GM10847 (cell line): ENCODE measurements around the gene POU2AF1.

Experiments used
- POLR2A ChIP-seq: IDR thresholded peaks from 2 replicates; pipeline ENCODE4 v1.6.1; 2011; ENCODE audit not compliant: insufficient read length; ENCODE audit errors: extremely low read depth

Gene POU2AF1

DNA sequence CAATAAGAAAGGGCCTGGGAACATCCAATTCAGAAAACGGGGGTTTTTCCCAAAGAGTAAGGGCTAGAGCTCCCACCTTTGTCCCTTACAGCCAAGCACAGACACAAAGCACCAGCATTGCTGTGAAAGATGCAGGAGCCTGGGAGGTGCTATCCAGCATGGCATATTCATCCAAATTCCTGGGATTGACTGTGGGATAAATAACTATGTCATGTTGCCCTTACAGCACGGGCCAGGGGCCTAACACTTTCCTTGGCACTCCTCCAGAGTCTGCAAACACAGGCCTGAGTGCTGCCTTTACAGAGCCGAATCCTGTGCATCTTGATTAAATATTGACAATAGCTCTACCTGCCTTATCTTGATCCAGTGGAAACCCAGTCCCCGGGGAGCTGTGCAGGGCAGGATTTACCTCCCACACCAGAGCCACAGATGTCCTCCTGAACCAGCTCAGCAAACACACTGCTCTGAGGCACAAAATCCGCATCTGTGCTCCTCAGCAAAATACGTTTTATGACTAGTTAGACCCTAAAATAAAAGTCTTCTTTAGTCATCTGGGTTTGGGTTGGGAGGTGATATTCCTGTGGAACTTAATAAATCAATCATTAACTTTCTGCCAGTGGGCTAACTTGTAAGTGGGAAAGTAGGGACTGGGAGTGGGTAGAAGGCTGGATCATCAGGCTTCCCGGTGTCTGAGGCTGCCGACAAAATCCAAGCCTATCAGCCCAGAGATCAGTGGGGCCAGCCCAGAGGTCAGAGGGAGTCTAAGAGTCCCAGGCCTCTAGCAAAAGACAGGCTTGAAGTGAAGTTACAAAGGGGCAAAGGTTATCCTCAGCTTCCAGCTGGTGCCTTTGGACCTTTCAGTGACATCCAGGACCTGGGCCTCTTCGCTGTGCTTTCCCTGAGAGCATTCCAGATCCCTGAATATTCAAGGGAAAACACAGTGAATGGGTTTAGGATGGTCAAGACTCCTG is 44.3 kb downstream of the POU2AF1 start:
- no peak for TF ChIP-seq POLR2A

DNA sequence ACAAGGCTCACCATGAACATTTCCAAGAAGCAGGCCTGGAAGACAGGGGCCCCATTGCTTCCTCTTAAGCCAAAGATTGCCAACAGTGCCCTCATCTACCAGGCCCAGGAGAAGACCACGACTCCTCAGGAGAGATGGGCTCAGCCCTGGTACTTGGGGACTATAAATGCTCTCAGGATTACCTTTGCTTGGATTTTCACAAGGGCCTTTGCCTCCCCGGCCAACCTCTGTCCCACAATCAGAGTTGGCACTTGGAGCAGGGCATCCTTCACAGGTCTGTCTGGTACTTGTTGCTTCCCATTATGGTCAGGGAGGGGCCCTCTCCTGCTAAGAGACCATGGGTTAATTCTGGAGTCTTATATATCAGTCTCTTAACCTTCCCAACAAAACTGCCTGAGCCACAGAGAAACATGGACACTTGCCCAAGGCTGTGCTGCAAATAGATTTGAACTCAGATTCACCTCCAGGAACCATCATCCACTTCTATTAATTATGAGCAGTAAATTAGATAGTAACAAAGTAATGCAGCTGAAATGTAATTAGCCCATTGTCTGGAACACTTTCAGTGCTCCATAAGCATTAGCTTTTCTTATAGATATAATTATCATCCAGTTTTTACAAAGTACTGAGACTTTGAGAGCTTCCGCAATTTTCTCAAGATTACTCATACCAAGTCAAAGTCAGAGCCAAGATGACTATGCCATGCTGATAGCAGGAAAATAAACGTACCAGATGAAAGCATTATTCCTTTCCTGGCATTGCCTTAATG is 47.2 kb downstream of the POU2AF1 start:
- no peak for TF ChIP-seq POLR2A

DNA sequence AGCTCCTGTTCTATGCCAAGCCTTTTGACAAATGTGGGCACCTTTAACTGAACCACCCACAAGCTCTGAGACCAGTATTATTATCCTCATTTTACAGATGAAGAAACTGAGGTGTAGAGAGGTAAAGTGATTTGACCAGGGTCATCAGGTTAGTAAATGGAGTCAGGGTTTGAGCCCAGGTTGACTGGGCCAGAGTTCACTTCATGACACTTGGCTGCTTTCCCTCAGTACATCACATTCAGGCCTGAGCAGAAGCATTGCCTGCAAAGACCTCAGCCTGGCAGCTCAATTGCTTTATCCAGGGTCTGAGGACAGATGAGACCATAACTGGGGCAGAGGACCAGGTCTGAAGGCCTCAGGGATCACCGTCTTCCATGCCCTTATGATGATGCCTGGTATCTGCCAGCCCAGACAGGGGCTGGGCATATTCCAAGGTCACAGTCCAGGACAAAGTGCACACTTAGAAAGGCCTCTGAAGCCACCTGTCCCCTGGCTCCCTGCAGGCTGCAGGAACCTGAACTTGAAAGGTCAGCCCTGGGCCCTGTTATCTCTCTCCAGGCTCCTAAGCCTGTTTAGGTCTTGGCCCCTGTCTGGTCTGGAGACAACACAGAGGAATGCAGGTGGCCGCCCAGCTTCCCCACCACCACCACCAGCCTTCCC is 48.7 kb downstream of the POU2AF1 start:
- no peak for TF ChIP-seq POLR2A

DNA sequence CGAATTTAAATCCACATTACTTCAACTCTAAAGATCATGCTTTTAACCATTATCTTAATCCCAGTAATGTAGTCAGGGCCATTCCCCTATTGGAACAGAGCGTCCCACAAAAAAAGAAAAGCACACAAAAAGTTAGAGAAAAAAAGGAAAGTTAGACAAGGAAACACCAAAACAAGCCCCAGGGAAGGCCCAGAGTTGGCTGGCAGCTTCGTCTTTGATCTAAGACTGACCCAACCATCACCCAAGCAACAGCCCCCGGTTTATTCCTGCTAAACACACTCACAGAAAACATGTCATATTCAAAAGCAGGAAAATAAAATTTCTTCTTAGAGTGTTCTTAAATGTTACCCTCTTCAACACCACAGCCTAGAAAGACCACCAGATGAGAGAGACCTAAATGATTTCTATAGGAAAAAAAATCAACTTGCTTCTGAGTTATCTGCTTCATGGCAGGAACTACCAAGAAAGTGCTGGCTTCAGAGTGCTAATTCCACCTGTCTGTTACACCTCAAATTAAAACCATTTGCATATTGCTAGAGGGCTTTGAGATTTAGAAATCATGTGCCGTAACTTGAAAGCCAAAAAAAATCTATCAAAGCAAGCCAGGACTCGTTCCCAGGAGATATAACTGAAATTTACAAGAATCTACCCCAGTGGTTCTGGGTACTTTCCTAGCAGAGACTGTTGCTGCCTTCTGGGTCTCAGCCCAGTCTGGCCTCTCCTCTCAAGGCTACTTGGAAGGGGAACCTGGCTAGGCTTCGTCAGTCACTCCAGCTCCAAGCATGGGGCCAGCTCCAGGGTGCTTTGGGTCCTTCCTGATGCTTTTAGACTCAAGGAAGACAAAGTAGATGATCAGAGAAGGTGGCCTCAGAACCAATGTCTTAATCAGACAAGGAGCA is 49.5 kb downstream of the POU2AF1 start:
- TF ChIP-seq POLR2A, result no peak

DNA sequence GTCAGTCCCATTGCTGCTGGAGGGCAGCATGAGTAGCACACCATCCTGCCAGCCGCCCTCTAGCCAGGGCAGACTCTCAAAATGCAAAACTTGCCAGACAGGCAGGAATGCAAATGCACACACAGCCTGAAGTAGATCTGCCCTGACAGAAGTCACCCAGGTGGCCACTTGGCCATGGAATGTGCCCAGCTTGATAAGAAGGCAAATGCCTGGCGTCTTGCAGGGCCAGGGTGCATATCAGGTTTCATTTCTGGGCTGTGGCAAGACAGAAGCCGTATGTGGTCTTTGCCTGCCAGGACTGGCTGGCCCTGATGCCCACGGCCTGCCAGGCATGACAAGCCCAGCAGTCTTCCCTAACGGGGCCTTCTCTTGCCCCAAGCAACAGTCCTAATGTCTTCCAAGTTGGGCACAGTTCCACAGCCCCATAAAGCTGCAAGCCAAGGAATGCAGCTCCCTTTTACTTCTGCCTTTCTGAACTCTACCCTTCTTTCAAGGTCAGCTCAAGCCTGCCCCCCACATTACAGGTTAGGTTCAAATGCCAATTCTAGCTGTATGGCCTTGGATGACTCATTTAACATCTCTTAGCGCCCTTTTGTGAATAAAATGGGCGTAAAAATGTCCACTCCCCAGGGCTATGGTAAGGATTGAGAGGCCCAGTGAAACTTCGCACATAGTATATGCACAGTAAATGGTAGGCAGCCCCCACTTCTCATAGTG is 51.0 kb downstream of the POU2AF1 start:
- no peak for TF ChIP-seq POLR2A

DNA sequence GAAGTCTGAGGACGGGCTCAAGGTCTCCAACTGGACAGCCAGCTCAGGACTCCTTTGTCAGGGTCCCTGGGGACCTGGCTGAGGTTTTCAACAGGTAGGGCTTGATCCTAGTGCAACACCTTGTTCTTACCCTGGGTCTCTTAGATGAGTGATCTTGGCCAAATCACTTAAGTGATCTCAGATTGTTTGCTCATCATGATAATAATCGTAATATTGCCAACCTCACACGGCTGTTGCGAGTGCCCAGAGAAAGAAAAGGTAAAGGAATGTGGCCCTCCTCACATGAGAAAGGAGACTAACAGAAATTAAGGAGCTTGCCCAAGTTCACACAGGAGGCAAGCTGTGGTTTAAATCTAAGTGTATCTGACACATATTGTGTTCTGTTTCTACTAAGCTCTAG is 52.3 kb downstream of the POU2AF1 start:
- TF ChIP-seq POLR2A, result no peak

DNA sequence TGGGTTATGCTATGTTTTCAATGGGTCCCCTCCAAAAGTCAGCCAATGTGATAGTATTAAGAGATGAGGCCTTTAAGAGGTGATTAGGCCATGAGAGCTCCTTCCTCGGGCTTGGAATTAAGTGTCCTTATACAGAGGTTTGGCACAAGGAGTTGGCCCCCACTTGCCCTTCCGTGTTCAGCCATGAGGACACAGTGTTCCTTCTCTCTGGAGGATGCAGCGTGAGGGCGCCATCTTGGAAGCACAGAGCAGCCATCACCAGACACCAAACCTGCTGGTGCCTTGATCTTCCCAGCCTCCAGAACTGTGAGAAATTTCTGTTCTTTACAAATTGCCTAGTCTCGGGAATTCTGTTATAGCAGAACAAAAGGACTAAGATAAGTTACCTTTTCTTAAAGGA is 53.8 kb downstream of the POU2AF1 start:
- no peak for TF ChIP-seq POLR2A

DNA sequence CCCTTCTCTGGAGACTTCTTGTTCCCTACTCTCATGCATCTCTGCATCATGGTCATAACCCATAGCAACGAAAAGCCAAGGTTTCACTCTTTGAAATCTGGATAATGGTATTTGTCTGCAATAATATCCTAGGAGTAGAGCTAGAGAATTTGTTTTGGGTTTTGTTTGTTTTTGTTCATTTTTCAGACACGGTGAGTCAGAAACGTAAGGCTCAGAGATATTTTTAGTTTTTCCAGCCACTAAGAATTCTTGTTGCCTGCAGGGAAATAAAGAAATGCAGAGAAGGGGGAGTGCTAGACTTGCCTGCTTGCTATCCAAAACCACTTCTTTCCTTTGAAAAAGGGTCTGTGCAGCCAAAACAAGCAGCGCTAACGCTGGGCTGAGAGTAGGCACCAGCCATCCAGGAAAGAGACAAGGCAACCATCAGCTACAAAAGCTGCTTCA is 54.8 kb downstream of the POU2AF1 start:
- TF ChIP-seq POLR2A, result no peak

DNA sequence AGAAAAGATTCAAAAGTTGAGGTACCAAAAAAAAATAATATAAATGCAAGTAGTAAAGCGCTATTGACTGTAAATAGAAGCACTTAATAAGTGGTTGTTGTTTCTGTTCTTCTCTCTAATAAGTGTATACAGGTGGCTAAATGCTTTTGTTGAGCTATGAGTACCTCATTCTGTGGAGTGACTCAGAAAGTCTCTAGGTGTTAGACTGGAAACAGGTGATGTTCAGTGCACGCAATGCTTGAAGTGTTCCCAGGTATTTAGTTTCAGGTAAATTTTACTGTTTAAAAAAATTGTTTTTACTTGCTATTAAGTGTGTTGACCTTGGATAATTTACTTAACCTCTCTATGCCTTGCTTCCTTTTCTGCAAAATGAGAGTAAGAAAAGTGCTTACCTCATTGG is 56.5 kb downstream of the POU2AF1 start:
- TF ChIP-seq POLR2A, result no peak

DNA sequence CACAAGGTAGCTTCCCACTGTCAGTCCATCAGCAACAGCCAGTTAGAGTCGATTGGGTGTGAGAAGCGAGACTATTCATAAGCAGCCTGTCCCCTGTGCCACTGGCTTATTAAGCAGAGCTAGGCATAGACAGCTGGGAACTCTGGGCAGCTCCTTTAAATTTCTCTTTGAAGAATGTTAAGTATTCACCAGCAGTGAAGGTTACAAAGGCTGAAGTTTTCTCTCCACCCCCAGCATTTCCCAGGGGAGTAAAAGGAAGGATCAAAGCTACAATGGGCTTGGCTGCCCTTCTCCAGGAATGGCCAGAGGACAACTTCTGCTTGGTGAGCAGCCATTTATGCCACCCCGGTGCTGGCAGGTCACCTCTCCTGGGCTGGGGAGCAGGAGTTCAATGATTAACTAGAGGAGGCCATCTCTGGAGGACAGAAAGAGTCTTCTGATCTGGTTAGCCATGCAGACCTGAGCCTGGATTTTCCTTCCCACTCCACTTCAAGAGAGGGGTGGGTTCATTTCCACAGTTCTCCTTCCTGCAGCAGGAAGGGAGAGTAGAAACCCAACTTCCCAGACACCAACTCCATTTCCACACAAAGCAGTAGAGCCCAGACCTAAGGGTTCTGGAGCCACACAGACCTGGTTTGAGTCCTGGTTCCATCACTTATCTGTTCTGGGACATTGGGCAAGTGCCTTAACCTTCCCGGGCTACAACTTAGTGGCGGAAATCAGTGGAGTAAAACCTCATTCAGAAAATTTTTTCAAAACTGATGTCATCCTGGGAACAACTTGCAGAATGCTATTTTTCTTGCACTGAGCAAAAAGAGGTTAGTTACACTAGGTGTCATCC is 58.1 kb downstream of the POU2AF1 start:
- TF ChIP-seq POLR2A, result no peak

DNA sequence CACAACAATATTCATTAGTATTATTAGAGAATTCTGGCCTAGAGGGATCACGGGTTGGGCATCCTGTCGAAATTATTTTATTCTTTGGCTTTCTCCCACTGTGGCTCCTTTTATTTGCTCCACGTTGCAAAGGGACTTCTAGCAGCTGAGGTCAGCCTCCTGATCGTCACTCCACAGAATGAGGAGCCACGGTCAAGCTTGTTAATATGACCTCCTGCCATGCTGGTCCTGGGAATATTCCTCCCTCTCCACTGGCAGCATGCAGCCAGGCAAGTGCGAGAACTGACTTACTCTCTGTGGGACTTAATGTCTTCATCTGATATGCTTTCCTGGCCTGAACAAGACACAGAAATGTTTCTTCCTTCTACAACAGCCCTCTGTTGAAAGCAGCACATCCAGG is 59.8 kb downstream of the POU2AF1 start:
- TF ChIP-seq POLR2A, result no peak

DNA sequence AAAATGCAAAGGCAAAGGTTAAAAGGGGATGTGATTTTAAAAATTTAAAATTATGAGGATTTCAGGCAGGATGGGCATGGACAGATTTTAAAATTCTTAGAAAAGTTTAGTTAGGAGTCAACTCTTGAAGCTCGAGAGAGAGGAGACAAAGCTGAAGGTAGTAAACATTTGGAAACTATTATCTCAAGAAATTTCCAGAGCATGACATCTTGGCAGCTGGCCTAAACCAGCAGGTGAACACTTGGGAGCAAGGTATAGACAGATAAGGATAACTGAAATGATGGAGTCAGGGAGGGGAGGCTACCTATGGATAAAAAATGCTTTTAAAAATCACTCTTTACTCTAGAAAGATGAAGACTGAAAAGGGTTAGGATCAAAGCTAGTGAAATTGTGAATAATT is 67.0 kb downstream of the POU2AF1 start:
- TF ChIP-seq POLR2A, result no peak

DNA sequence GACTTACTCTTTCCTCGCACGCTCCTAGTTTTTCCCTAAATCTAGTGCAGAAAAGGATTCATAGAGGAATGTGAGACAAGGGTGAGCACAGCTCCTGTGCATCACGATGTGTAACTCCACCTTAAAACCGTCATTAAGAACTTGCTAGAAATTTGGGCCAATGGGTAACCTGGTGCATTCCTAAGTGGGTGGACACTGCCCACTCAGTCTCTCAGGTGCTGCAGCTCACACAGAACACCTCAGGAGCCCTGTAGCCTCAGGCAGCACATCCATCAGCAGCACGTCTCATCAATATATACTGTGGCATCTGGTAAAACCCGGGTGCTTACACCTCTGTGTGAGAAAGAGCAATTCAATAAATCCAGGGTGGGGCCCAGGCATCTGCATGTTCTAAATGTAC is 68.4 kb downstream of the POU2AF1 start:
- TF ChIP-seq POLR2A, result no peak
